Activated CD4-positive, alpha-beta T cell treated with anti-CD3 and anti-CD28 coated beads, Interleukin-2, Interleukin-4, amounts not matched to agents 100 ng/mL and 50 ng/mL, durations not matched to agents 16 hours and 8 hours (primary cell): ENCODE measurements around the gene MFSD12.
"Not testable (repeated sequence)": the region's sequence is repeated elsewhere in the genome, so short reads cannot be mapped to it uniquely, and the experiment has no call there.

Experiments
- DNase-seq: peaks from one replicate; pipeline ENCODE4 v3.0.0-alpha.2; 2020; ENCODE audit warnings: low spot score

Gene MFSD12

DNA sequence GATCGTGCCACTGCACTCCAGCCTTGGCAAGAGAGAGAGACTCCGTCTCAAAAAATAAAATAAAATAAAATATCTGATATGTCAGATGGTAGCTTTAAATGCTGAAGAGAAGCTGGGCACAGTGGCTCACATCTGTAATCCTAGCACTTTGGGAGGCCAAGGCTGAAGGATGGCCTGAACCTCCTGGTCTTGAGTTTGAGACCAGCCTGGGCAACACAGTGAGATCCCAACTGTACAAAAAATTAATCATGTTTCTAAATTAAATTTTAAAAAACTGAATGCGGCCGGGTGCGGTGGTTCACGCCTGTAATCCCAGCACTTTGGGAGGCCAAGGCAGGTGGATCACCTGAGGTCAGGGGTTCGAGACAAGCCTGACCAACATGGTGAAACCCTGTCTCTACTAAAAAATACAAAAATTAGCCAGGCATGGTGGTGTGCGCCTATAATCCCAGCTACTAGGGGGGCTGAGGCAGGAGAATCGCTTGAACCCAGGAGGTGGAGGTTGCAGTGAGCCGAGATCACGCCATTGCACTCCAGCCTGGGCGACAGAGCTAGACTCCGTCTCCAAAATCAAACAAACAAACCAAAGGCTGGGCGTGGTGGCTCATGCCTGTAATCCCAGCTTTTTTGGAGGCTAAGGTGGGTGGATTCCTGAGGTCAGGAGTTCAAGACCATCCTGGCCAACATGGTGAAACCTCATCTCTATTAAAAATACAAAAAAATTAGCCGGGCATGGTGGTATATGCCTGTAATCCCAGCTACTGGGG is 26.8 kb upstream of the MFSD12 start:
- DNase-seq, result not testable (repeated sequence)

DNA sequence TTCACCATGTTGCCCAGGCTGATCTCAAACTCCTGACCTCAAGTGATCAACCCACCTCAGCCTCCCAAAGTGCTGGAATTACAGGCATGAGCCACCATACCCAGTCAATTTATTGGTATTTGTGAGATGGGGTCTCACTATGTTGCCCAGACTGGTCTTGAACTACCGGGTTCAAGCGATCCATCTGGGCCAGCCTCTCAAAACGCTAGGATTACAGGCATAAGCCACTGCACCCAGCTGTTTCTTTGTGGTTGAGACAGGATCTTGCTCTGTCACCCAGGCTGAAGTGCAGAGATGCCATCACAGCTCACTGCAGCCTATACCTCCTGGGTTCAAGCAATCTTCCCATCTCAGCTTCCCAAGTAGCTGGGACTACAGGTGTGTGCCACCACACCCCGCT is 24.4 kb upstream of the MFSD12 start:
- not testable (repeated sequence) for DNase-seq

DNA sequence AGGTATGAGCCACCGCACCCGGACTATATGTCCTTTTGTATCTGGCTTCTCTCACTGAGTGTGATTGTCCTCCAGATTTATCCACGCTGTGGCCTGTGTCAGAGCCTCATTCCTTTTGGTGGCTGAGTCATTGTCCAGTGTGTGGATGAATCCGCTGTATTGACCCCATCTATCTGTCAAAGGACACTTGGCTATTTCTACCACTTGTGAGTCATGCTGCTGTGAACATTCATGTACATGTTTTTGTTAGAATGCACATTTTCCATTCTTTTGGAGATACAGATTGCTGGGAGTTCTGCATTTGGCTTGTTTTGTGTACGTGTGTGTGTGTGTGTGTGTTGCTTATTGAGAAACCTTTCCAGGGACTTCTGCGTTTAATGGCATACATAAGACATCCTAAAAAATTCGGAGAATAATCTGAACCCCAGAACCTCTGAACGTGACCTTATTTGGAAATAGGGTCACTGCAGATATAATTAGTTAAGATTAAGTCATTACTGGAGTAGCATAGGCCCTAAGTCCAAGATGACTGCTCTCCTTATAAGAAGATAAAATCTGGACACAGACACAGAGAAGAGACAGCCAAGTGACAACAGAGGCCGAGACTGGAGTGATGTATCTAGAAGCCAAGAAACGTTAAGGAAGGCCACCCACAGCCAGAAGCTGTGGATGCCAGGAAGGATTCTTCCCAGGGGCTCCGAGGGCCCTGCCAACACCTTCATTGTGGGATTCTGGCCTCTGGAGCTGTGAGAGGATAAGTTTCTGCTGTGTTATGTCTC is 23.0 kb upstream of the MFSD12 start:
- no peak for DNase-seq

DNA sequence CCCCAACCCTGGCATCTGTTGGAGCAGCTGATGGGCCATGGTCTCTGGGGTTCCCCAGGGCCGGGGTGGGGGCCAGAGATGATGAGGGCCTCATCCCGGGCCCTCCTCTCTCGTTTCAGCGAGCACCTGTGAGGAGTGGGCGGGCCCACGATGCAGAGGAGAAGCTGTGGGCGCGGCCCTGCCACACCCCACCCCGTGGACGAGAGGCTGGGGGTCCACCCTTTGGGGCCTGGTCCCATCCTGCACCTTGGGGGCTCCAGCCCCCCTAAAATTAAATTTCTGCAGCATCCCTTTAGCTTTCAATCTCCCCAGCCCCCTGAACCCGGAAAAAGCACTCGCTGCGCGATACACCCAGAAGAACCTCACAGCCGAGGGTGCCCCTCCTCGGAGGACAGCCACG is 21.0 kb upstream of the MFSD12 start:
- no peak for DNase-seq

DNA sequence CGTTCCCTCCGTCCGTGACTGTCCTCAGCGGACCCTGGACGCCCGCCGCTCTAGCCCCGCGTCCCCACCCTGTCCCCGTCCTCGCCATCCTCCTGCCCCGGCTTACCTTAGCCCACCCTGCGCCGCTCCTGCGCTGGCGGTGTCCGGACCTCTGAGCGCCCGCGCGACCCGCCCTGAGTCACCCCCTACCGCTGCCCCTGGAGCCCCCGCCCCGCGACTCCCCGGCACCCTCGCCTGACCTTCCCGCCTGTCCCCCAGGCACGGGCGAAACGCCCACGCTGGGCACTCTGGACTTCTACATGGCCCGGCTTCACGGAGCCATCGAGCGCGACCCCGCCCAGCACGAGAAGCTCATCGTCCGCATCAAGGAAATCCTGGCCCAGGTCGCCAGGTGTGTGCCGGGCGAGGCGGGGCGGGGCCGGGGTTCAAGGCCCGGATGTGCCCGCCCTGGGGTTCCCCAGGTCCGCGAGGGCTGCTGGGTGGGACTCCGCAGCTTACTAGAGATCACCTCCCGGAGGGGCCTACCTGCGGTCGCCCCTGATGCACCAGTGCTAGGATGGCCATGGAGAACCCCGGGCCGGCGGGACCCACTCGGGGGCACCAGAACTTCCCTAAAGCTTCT is 20.4 kb upstream of the MFSD12 start:
- DNase-seq, result no peak

DNA sequence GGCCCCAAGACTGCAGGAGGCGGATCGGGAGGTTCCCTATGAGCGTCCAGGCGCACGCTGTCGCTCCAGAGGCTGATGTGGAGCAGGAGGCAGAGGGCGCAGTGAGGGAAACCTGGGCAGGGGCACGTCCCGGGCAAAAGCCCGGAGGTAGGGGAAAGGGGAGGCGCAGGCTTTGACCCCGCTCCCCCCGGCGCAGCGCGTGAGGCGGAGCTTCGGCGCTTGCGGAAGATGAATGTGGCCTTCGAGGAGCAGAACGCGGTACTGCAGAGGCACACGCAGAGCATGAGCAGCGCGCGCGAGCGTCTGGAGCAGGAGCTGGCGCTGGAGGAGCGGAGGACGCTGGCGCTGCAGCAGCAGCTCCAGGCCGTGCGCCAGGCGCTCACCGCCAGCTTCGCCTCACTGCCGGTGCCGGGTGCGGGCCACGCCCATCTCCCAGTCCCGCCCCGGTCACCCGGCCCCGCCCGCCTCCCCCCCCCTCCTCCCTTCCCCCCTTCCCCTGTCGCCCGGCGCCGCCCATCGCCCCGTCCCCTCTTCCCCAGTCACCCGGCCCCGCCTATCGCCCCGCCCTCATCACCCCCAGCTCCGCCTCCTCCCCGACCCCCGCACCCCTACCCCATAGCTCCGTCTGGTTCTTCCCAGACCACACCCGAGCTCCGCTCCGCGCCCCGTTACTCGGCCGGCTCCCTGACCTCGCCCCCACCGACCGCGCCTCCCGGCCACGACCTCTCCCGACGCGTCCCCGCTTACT is 19.5 kb upstream of the MFSD12 start:
- DNase-seq, result no peak

DNA sequence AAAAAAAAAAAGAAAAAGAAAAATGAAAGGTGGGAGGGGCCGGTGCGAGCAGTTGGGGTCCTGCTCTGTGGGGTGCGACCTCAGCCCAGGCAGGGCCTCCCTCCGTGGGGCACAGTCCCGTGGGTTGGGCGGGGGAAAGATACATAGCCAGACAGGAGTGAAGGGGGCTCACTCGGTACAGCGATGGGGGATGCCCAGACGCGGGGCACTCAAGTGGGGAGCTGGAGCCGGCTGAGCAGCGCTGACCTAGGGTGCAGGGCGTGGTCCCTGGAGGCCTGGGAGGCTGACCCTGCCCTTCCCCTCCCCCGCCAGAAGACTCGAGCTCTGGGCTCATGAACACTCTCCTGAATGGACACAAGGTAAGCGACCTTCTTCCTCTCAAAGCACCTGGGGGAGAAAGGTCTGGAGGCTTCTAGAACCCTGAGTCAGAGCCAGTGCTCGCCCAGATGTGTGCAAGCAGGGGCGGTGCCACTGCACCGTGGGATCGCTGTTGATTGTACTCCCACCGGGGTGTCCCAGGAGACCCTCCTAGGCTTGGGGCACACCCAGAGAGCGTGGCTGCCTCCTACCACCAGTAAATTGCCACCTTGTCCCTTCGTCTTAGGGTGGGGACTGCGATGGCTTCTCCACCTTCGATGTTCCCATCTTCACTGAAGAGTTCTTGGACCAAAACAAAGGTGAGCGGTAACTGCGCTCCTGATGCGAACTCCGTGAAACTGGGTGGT is 18.7 kb upstream of the MFSD12 start:
- no peak for DNase-seq

DNA sequence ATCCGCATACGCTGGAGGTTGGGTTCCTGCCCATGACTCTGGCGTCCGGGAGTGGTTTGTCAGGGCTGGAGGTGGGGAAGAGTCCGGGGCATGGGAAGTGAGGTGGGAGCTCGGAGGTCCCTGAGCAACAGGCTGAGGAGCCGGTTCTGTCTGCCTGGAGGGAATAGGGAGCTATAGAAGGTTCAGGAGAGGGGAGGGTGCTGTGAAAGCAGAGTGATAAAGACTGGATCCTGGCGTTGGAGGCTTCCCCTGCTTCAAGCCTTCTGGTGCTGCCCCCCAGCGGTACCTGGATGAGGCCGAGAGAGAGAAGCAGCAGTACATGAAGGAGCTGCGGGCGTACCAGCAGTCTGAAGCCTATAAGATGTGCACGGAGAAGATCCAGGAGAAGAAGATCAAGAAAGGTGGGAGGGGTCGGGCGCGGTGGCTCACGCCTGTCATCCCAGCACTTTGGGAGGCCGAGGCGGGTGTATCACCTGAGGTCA is 17.9 kb upstream of the MFSD12 start:
- DNase-seq, result no peak

DNA sequence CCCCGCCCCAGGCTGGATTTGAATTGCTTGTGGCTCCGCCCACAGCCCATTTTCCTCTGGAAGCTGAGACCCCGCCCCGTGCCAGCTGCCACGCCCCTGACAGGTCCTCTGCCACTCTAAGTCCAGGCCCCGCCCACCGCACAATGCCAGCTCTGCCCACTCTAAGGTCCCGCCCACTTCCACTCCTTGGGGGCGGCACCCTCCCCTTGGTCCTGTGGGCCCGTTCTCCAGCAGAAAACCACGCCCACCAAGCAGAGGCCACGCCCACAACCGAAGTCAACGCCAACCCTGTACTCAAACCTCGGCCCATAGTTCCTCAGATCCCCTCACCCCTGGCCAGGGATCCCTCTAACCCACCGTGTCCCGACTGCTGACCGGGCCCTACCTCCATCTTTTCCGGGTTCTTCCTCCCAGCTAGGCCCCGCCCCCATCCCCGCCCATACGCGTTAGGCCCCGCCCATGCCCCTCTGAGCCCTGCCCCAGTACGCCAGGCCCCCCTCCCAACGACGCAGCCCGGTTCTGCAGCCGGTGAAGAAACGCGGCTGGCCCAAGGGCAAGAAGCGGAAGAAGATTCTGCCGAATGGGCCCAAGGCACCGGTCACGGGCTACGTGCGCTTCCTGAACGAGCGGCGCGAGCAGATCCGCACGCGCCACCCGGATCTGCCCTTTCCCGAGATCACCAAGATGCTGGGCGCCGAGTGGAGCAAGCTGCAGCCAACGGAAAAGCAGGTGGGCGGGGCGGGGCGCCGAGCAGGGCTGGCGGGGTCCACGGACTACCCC is 16.7 kb upstream of the MFSD12 start:
- DNase-seq, result peak; percentile 96

DNA sequence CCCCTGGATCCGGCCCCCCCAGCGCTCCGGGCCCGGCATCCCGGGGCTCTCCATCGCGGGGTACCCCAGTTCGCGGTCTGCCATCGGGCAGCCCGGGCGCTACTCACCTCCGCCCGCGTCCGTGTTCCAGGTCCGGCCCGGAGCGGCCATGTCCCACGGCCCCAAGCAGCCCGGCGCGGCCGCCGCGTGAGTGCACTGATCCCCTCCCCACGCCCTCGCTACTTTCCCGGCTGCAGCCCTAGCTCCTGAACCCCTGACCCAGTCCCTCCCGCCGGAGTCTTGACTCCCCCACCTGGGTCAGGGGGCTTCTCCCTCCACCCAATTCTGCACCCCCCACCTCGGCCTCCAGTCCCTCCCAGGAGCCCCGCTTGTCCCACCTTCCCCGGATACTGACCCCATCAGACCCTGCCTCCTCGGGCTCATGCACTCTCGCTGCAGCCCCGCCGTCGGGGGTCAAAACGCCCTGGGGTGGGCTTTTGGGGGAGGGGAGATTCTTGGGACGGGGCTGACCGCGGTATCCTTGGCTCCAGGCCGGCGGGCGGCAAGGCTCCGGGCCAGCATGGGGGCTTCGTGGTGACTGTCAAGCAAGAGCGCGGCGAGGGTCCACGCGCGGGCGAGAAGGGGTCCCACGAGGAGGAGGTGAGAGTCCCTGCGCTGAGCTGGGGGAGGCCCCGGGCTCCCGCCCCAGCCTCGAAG is 15.9 kb upstream of the MFSD12 start:
- no peak for DNase-seq

DNA sequence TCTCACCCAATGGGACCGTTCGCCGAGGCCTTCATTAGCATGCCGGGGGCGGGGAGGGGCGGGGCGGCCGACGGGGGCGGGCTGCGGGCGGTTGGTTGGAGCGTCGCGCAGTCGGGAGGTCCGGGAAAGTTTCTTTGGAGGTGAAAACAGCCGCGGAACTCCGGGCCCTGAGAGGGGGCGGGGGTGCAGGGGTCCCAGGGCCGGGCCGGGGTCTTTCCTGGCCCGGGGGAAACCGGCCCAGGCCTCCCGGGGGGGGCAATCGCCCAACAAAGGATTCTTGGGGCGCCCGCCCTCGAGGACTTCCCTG is 15.4 kb upstream of the MFSD12 start, which contains the start of gene HMG20B:
TSS of gene HMG20B (plus strand) at position 90 of the 307 bp plus-strand sequence. CDS start 366 bp downstream, outside the sequence.
- no peak for DNase-seq

DNA sequence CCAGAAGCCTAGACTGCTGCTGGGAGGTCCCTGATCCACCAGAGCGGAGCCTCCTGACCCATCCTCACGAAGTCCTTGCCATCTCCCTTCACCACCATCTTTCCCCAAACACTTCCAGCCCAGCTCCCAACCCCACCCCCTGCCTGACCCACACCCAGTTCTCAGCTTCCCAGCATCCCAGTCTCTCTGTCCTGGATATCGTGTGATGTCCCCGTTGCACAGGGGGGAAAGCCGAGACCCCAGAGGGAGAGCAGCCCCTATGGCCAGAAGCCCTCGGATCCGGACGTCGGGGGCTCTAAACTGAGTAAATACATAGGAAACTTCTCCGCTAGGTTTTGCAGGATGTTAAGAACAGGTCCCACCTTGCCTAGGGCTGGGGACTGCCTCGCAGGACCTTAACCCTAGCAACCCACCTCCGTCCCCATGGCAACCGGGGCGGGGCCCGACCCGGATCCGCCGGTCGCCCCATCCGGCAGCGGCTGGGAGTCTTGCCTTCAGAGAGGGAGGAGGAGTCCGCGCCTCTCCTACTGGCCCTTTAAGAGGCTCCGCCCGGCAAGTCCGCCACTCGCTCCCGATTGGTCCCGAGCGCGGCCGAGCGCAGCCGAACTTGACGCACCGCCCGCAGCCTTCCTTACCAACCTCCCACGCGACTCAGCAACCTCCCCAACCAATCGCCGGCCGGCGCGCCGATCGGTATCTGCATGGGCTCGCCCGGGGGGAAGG is 14.9 kb upstream of the MFSD12 start:
- peak; percentile 100 for DNase-seq

DNA sequence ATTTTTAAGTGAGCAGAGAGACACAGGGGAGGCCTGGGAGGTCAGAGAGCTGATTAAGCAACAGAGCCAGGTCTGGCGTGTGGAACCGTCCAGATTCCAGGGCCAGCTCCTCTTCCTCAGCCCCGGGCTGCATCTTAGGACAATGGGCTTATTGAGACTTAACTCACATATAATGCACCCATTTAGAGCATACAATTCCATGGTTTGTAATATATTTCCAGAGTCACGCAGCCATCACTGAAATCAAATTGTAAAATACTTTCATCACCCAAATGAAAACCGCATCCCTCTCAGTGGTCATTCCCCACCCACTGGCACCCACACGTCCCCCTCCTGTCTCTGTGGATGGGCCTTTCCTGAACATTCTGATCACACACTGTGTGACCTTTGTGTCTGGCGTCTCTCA is 13.2 kb upstream of the MFSD12 start:
- no peak for DNase-seq

DNA sequence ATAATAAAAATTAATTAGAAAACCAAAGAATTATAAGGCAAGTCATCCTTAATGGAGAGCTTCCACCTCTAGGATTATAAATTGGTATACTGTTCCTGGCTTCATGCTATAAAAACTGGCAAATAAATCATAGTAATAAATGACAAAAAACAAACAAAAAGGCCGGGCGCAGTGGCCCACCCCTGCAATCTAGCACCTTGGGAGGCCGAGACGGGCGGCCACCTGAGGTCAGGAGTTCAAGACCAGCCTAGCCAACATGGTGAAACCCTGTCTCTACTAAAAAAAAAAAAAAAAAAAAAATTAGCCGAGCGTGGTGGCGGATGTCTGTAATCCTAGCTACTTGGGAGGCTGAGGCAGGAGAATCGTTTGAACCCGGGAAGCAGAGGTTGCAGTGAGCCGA is 12.7 kb upstream of the MFSD12 start:
- DNase-seq, result not testable (repeated sequence)

DNA sequence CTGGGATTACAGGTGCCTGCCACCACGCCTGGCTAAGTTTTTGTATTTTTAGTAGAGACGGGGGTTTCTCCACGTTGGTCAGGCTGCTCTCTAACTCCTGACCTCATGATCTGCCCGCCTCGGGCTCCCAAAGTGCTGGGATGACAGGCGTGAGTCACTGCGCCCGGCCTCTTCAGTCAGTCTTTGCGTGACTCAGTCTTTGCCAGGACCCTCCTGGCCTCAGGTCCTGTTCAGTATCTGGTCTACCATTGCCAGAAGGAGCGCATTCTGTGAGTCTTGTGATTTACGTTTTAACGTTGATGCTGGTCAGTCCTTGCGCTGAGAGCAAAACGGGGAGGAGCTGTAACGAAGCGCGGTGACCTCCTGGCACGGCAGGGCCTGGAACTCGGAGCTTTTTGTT is 7.8 kb upstream of the MFSD12 start:
- DNase-seq, result no peak

DNA sequence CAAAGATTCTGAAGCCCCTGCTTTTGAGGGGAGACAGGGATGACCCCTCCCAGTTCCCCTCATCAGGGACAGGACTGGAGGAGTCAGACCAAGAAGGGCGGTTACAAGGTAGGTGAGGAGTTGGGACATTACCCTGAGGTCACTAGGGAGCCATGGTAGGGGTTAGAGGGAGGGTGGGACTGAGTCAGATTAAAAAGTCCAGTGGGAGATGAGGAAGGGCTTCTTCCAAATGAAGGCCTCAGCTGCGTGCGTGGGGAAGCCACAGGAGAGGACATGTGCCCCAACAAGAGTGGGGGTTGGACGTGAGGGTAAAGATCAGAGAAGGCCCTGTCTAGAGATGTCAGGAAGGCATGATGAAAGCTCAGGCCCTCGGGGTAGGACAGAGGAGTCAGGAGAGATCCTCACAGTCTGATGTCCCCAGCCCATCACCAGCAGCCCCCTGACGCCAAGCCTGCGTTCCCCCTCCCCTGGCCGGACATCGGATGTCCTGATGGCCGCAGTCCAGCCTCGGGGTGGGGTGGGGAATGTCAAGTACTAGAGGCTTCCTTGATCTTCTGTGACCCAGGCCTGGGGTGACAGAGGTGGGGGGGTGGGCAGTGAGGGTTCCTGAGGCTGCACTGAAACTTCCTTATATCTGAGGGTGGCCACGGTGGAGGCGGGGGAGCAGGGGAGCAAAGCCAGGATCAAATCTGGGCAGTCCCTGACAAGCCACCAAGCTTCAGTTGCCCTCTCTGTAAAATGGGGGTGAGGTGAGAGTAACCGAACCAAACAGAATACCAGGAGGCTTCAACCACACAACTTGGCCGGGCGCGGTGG is 6.5 kb upstream of the MFSD12 start:
- DNase-seq, result no peak

DNA sequence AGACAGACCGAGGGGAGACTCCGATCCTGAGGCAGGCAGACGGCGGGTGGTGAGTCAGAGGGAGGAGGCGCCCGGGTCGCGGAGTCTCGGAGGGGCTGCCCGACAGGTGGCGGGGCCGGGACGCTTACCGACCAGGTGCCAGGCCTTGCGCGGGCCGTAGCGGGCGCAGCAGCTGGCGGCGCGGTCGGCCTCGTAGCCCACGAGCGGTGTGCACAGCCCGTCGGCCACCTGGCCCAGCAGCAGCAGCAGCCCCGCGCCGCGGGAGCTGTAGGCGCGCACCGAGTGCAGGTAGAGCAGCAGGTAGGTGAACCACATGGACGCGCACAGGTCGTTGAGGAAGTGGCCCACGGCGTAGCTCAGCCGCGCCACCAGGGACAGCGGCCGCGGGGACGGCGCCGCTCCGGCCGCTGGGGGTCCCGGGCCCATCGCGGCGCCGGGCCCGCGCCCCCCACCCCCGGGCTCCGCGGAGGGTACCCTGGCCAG is 367 bp downstream of the MFSD12 start:
- DNase-seq, result peak; percentile 36

DNA sequence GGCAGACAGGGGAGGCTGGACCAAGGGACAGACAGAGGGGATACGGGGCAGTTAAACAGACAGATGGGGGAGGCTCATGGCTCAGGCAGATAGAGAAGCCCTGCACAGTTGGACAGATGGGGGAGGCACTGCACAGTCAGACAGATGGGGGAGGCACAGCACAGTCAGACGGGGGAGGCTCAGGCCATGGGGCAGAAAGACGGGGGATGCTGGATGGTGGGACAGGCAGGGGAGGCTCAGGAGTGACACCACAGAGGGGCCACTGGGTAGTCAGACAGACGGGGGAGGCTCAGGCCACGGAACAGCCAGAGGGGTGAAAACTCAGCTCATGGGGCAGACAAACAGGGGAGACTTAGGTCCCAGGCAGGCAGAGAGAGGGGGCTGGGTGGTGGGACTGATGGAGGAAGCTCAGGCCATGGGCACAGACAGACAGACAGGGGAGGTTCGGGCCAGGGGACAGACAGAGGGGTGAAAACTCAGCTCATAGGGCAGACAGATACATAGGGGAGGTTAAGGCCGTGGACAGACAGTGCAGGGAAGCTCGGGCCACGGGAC is 886 bp downstream of the MFSD12 start:
- DNase-seq, result no peak
